HepG2 (cell line): ENCODE results near the gene SH3GL1. TPM values are rescaled to one million over a fixed set of nuclear protein-coding genes. Genes with fewer than 3 reads are reported as not detected.

Experiments
- ATAC-seq: fragments of 200-7000 bp; cut with Tn5 transposase; 3 replicates; pipeline ENCODE4 v1.9.1; 2020; ENCODE audit warnings: mild to moderate bottlenecking, moderate library complexity
- BruUV-seq: library from RNA; stranded (reverse); fragments of 400-500 nt; replicated peaks from 2 replicates; lab custom pipeline; 2021; lab: Mats Ljungman, UMichigan
- CTCF ChIA-PET: fragments of 300-600 bp; formaldehyde crosslinking; extraction: SDS; loops from one replicate; lab custom pipeline; 2021; ENCODE audit warnings: low total read pairs, inconsistent platforms, low intra/inter-chr PET ratio; lab: Yijun Ruan, JAX
- POLR2A ChIA-PET: fragments of 350-600 bp; sonication (Branson Sonifier 250); formaldehyde crosslinking; loops from one replicate; lab custom pipeline; 2020; ENCODE audit warnings: antibody characterized with exemption, inconsistent platforms; lab: Yijun Ruan, JAX
- DNase-seq: peaks from one replicate; pipeline ENCODE4 v3.0.0-alpha.2; 2015; ENCODE audit warnings: low spot score
- FAIRE-seq: peaks from 3 replicates; lab custom pipeline; 2011; peaks lifted over from hg19 to GRCh38; lab: Jason Lieb, UNC
- H2AFZ ChIP-seq: one replicate; pipeline ENCODE4 v1.6.1; 2011; ENCODE audit warnings: low read length, inconsistent platforms
- H3K27ac ChIP-seq: fragments of 300-600 bp; 3 replicates; pipeline ENCODE4 v1.8.0; 2011; ENCODE audit warnings: mixed run types, mild to moderate bottlenecking, mixed read lengths, low read length, inconsistent platforms; ENCODE audit not compliant: insufficient read depth; ENCODE audit errors: extremely low read length
- H3K27me3 ChIP-seq, 2 experiments: fragments of 200-600 bp in 1 of 2; 2 replicates in 1 of 2; 3 replicates in 1 of 2; pipeline versions ENCODE4 v1.6.0 to v1.8.0; 2011; ENCODE audit warnings: low read length in 2 of 2, mild to moderate bottlenecking in 2 of 2, moderate library complexity in 2 of 2, inconsistent platforms in 1 of 2; ENCODE audit not compliant: insufficient read depth in 2 of 2, control insufficient read depth in 1 of 2
- H3K36me3 ChIP-seq, 2 experiments: fragments of 200-600 bp in 1 of 2; replicated peaks in 1 of 2; 2 replicates in 1 of 2; 3 replicates in 1 of 2; pipeline versions ENCODE4 v1.5.1 to v1.8.0; 2011; ENCODE audit warnings: low read length in 2 of 2, inconsistent platforms in 1 of 2; ENCODE audit not compliant: insufficient read depth in 2 of 2, control insufficient read depth in 1 of 2
- H3K4me1 ChIP-seq: 2 replicates; pipeline ENCODE4 v1.5.1; 2012; ENCODE audit warnings: low read length, inconsistent platforms; ENCODE audit not compliant: insufficient read depth
- H3K4me2 ChIP-seq: 2 replicates; pipeline ENCODE4 v1.6.0; 2011; ENCODE audit warnings: low read depth, low read length, inconsistent platforms
- H3K4me3 ChIP-seq, 3 experiments: fragments of 200-600 bp in 1 of 3; sonication (generic), shearing (Covaris generic) in 1 of 3; replicated peaks in 1 of 3; 2 replicates each; pipeline ENCODE4 v1.5.1; 2011 to 2016; ENCODE audit warnings: low read length in 3 of 3, inconsistent platforms in 2 of 3, low read depth in 2 of 3, mild to moderate bottlenecking in 2 of 3, control low read depth in 1 of 3, mixed read lengths in 1 of 3; ENCODE audit not compliant: insufficient read depth in 1 of 3
- H3K79me2 ChIP-seq: one replicate; pipeline ENCODE4 v1.6.1; 2011; ENCODE audit warnings: low read length, inconsistent platforms; ENCODE audit not compliant: insufficient read depth
- H3K9ac ChIP-seq: 2 replicates; pipeline ENCODE4 v1.6.0; 2011; ENCODE audit warnings: mild to moderate bottlenecking, low read depth, low read length, inconsistent platforms; ENCODE audit not compliant: insufficient read depth
- H3K9me3 ChIP-seq: 2 replicates; pipeline ENCODE4 v1.5.1; 2012; ENCODE audit warnings: mild to moderate bottlenecking, low read length
- H4K20me1 ChIP-seq: 2 replicates; pipeline ENCODE4 v1.6.0; 2011; ENCODE audit warnings: inconsistent platforms, mild to moderate bottlenecking, low read length, moderate library complexity; ENCODE audit not compliant: insufficient read depth
- AGO2 ChIP-seq: fragments of 200-400 bp; formaldehyde crosslinking; optimal IDR thresholded peaks from 2 replicates; pipeline ENCODE3; 2017; ENCODE audit warnings: mild to moderate bottlenecking, low read depth, low read length, moderate library complexity
- CREB1 ChIP-seq, 2 experiments: fragments of 450-650 bp in 1 of 2; IDR thresholded peaks; 2 replicates each; pipeline ENCODE4 v1.6.1; 2016 to 2017; ENCODE audit warnings: control low read depth in 1 of 2, mild to moderate bottlenecking in 1 of 2, missing compliant biosample characterization in 1 of 2, missing genetic modification characterization in 1 of 2
- FOXK1 ChIP-seq: sonication (generic); formaldehyde crosslinking; IDR thresholded peaks from 2 replicates; pipeline ENCODE4 v1.4.0; 2020; ENCODE audit warnings: low read depth, missing genetic modification reagents, borderline replicate concordance
- NONO ChIP-seq, 2 experiments: fragments of 450-650 bp in 1 of 2; sonication (generic) in 1 of 2; formaldehyde crosslinking in 1 of 2; IDR thresholded peaks in 1 of 2; conservative IDR thresholded peaks in 1 of 2; 2 replicates each; pipeline versions ENCODE4 v1.6.1 to v1.8.0; 2017 to 2022; ENCODE audit warnings: mild to moderate bottlenecking in 1 of 2, missing genetic modification reagents in 1 of 2, moderate library complexity in 1 of 2
- PCBP1 ChIP-seq: fragments of 200-400 bp; formaldehyde crosslinking; IDR thresholded peaks from 2 replicates; pipeline ENCODE4 v1.6.1; 2017; ENCODE audit warnings: mild to moderate bottlenecking, low read depth, low read length, borderline replicate concordance
- ZBTB38 ChIP-seq: sonication (generic); formaldehyde crosslinking; IDR thresholded peaks from 2 replicates; pipeline ENCODE4 v1.5.1; 2020; ENCODE audit warnings: mild to moderate bottlenecking, missing genetic modification reagents
- ZNF136 ChIP-seq: sonication (generic); formaldehyde crosslinking; IDR thresholded peaks from 2 replicates; pipeline ENCODE4 v1.8.1; 2022; ENCODE audit warnings: low read depth, mild to moderate bottlenecking, moderate library complexity, missing genetic modification reagents
- ZNF616 ChIP-seq: sonication (generic); formaldehyde crosslinking; IDR thresholded peaks from 2 replicates; pipeline ENCODE4 v1.5.0; 2020; ENCODE audit warnings: low read depth, mild to moderate bottlenecking, missing genetic modification reagents
- ZNF629 ChIP-seq: sonication (generic); formaldehyde crosslinking; conservative IDR thresholded peaks from 2 replicates; pipeline ENCODE4 v1.5.0; 2020; ENCODE audit warnings: missing genetic modification reagents
- WGBS: methylation state at CpG from one replicate; pipeline ENCODE4 v1.1.6; 2017; ENCODE audit warnings: low lambda C conversion rate; 5-methylcytosine and 5-hydroxymethylcytosine counted together
- in situ Hi-C: cut with HindIII; loops from 2 replicates; pipeline ENCODE4 v1.10.0; 2017; ENCODE audit warnings: low pct_unique_long_range_greater_than_20kb; ENCODE audit not compliant: extremely low pct_ligation_motif_present
- intact Hi-C: fragments of 100-400 bp; cut with micrococcal nuclease; formaldehyde crosslinking; loops from one replicate; pipeline ENCODE4 v1.10.0; 2022; ENCODE audit not compliant: unreplicated experiment
- polyA plus RNA-seq, 8 experiments: library from polyadenylated mRNA; depleted of rRNA in 3 of 8; stranded (reverse) in 7 of 8; unstranded in 1 of 8; fragments of >200 nt; fragmentation: Illumina TruSeq in 4 of 8; extraction: Trizol in 4 of 8; gene quantifications; 2 replicates each; pipeline versions ENCODE4 v1.2.1 to v1.2.3, GENCODE V29; 2011 to 2016; ENCODE audit warnings: low read depth in 4 of 8, missing spikeins in 1 of 8, mixed read lengths in 1 of 8; ENCODE audit not compliant: insufficient read depth in 1 of 8
- total RNA-seq, 5 experiments: library from RNA; depleted of rRNA; stranded (reverse); fragments of >200 nt; fragmentation: Illumina TruSeq; extraction: Trizol; gene quantifications; 2 replicates each; pipeline ENCODE4 v1.2.3, GENCODE V29; 2016; ENCODE audit warnings: low read depth in 1 of 5

The SH3GL1 gene
- total and polyA plus RNA-seq, 2 of the 13 experiments (the other 11 are each of a cell fraction or from before 2014, with no cell fraction given), result 33.0 to 45.1 TPM

DNA sequence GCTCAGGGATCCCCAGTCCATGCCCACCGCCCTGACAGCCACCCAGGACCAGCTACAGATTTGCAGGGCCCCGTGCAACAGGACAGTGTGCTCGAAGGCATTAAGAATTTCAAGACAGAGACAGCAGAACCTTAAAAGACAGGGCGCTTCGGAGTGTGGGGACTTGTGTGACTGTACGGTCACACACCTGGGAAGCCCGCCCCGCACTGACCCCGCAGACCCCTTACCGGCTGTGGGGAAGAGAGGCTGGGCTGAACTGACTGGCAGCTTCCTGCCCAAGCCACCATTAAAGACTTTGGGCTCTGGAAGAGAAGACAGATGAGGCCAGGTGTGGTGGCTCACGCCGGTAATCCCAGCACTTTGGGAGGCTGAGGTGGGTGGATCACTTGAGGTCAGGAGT, 76.1 kb downstream of the SH3GL1 start (continued):
- TF ChIP-seq ZNF136 (CRISPR knock-in tag) (no peak), ZNF616 (CRISPR knock-in tag) (no peak)

DNA sequence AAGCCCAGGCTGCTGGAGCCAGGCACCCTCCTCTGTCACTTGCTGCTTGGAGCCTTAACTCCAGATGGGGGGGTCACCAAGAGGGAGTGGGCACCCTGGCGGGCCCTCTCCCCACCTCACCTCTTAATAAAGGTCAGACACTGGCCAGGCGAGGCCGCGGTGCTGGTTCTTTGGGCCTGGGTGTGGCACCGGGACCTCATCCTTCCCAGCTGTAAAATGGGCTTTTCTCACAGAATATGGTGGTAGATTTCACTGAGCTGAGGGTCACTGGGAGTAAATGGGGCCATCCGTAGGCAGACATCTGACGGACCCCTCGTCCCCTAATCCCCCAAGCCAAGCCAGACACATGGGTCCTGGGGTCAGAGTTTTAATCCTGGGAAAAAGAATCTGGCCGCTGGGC, 76.7 kb downstream of the SH3GL1 start:
- TF ChIP-seq ZNF629 (CRISPR knock-in tag) (peak; percentile 89), CREB1 (IDR thresholded peaks at IDR 0.05) (no peak), CREB1 (CRISPR knock-in tag; IDR thresholded peaks at IDR 0.05) (no peak)
- ChIA-PET CTCF (no interaction called here), POLR2A (no interaction called here)
- in situ Hi-C loops (no loop called here), intact Hi-C loops (no loop called here)
- H2AFZ ChIP-seq, result no peak overlapping the region
- no peaks in the 10 kb centered on the region for H3K36me3 ChIP-seq
- DNase-seq, result no peak
- H3K4me2 ChIP-seq, result no peak overlapping the region
- WGBS, result 88% methylated on average over 3 of the region's 9 CpGs
- no peak overlapping the region for H3K4me3 ChIP-seq
- no TSS peak for BruUV-seq
- H3K4me1 ChIP-seq, result no peaks in the 10 kb centered on the region
- no peaks in the 10 kb centered on the region for H3K9me3 ChIP-seq
- H3K27me3 ChIP-seq, result no peaks in the 10 kb centered on the region
- FAIRE-seq, result no peak
- no peaks in the 10 kb centered on the region for H3K79me2 ChIP-seq
- ATAC-seq, result no peak
- H4K20me1 ChIP-seq, result no peaks in the 10 kb centered on the region
- no peak overlapping the region for H3K9ac ChIP-seq
- no peak overlapping the region for H3K27ac ChIP-seq

DNA sequence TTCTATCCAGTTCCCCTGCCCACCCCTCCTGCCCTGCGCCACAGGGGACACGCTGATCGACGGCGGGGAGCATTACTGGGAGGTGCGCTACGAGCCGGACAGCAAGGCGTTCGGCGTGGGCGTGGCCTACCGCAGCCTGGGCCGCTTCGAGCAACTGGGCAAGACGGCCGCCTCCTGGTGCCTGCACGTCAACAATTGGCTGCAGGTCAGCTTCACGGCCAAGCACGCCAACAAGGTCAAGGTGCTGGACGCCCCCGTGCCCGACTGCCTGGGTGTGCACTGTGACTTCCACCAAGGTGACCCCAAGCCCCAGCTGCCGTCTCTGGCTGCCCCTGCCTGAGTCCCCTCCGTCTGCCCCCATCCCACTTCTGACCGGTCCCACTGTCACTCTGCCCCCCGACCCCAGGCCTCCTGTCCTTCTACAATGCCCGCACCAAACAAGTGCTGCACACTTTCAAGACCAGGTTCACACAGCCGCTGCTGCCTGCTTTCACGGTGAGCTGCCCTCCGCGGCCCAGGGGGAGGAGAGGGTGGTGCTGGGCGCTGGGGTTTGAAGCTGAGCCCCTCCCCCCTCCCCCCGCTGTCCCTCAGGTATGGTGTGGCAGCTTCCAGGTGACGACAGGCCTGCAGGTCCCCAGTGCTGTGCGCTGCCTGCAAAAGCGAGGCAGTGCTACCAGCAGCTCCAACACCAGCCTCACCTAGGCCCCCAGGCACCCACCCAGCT, 77.2 kb downstream of the SH3GL1 start:
- no peak overlapping the region for H3K9ac ChIP-seq
- 65% methylated on average over 9 of the region's 37 CpGs for WGBS
- H2AFZ ChIP-seq, result no peak overlapping the region
- DNase-seq, result no peak
- H3K27me3 ChIP-seq, result no peaks in the 10 kb centered on the region
- FAIRE-seq, result no peak
- H3K36me3 ChIP-seq, result no peaks in the 10 kb centered on the region
- no peaks in the 10 kb centered on the region for H3K79me2 ChIP-seq
- TF ChIP-seq PCBP1 (0 out of 2 replicates have a peak, but pooled peaks have one; percentile 37), FOXK1 (CRISPR knock-in tag) (no peak), NONO (IDR thresholded peaks at IDR 0.05) (no peak), NONO (CRISPR knock-in tag; conservative IDR thresholded peaks at IDR 0.05) (0 out of 2 replicates have a peak, but pooled peaks have one; percentile 38), AGO2 (peak; percentile 29), ZBTB38 (CRISPR knock-in tag) (0 out of 2 replicates have a peak, but pooled peaks have one; percentile 39)
- TF ChIP-seq, all 625 proteins: peak for 4
- peak; percentile 28; the same call in 2 of the 3 replicates for ATAC-seq
- POLR2A ChIA-PET, result interaction anchor here (4.1 kb wide), 1 partner anchor 20 kb away, joined by 22 read pairs; the partner anchor contains the start of gene MPND
- no peak overlapping the region for H3K4me2 ChIP-seq
- no peaks in the 10 kb centered on the region for H4K20me1 ChIP-seq
- no TSS peak for BruUV-seq
- CTCF ChIA-PET, result no interaction called here
- H3K27ac ChIP-seq, result no peak overlapping the region
- in situ Hi-C loops (no loop called here), intact Hi-C loops (no loop called here)
- no peak overlapping the region for H3K4me3 ChIP-seq
- H3K9me3 ChIP-seq, result no peaks in the 10 kb centered on the region
- no peaks in the 10 kb centered on the region for H3K4me1 ChIP-seq
